Tibial nerve (tissue), 3 donors: ENCODE results near the gene THUMPD3.

ENCODE experiments used
- CTCF ChIP-seq, 5 experiments: fragments of 200-600 bp in 3 of 5; fragments of 450-650 bp in 2 of 5; sonication (generic) in 3 of 5; IDR thresholded peaks; one replicate each; pipeline ENCODE4 v1.5.1; 2016 to 2019; ENCODE audit warnings: antibody characterized with exemption in 5 of 5, mild to moderate bottlenecking in 3 of 5, moderate library complexity in 2 of 5
- POLR2A ChIP-seq, 2 donors: fragments of 450-650 bp; IDR thresholded peaks; one replicate each; pipeline ENCODE4 v1.6.1; 2017; ENCODE audit warnings: antibody characterized with exemption in 2 of 2, mild to moderate bottlenecking in 2 of 2, moderate library complexity in 2 of 2

- TF ChIP-seq POLR2A (IDR thresholded peaks at IDR 0.05) = no peak
- no peak for TF ChIP-seq CTCF (IDR thresholded peaks at IDR 0.05)
These were observed 11.1 kb upstream of the THUMPD3 start for GRCh38 chr3:9351709-9352126.
